ENCODE data around the gene SLCO2A1.

The SLCO2A1 gene

DNA sequence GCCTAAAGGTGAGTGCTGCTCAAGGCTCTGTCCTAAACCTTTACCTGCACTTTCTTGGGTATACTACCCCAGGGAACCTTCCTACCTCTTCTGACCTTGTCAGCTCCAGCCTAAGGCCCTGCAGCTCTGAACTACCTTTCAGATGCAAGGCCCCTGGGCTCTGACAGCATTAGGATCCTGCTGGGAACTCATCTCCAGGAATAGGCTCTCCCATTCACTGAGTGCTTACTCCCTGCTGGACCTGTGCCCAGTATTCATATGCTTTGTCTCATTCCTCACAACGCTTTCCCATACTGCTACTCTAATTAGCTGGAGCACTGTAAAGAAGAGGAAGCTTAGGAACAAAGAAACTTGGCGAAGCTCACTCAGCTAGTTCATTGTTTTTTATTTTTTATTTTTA, 80.3 kb downstream of the SLCO2A1 start:
- no peak for DNase-seq (ENCODE audit: low read depth in 2 of 2)

- DNase-seq (ENCODE audit: low read depth in 2 of 2), result no peak
Measured at GRCh38 chr3:133948996-133949395, 80.7 kb downstream of the SLCO2A1 start.

DNA sequence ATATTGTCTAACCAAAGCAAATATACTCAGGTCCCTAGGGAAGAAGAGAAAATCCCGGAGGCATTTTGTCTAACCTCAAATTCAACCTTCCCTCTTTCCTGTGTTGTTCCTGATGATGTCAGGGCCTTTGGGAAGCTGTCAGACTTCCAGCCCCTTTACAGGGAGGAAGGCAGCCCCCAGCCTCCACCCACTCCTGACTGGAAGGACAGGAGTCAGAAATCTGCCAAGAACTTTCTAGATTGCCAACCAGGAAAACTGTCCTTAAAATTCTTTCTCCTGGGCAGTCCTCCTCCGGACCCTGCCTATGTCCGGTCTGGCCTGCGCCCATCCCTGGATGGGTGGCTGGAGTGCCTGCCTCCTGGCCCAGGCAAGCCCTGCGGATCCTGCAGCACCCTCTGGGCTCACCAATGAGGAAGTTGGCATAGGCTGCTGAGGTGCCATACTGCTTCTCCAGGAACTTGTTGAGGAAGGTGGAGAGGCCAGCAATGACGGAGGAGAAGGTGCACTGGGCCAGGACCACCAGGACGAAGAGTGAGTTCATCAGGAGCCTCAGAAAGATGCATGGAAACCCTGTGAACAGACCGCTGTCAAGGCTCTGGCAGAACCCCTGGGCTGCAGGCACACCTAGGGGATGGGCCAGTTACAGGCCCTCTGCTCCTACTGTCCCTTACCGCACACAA, 81.5 kb downstream of the SLCO2A1 start:
- no peak for DNase-seq (ENCODE audit: low read depth in 2 of 2)

DNA sequence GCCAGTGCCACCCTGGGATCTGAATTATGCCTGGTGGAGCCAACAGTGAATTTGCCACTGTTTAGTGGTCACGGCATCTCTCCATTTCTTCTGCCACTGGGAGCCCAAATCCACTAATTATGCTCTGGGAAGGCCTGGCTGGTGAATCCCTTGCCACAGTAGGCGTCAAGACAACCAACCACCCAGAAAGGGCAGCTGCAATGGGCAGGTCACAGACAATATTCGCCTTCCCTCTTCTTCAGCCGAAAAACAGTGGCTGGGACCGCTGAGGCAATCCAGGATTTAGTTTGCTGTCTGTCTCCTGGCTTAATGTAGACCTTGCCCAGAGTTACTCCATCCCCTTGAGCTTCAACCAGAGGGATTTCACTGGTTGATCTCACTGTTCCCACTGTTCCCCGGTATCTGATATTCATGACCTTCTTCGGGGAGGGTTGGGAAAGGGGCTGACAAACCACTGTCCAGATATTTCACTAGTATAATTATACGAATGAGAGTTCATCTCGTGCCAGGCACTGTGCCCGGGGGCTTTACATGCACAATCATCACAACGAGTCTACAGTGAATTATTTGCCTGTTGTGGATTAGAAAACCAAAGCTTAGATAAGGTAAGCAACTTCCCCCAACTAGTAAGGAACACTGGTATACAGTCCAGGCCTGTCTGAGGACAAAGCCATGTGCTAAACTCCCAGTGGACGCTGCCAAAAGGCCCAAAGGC, 84.2 kb downstream of the SLCO2A1 start:
- no peak for DNase-seq (ENCODE audit: low read depth in 2 of 2)

DNA sequence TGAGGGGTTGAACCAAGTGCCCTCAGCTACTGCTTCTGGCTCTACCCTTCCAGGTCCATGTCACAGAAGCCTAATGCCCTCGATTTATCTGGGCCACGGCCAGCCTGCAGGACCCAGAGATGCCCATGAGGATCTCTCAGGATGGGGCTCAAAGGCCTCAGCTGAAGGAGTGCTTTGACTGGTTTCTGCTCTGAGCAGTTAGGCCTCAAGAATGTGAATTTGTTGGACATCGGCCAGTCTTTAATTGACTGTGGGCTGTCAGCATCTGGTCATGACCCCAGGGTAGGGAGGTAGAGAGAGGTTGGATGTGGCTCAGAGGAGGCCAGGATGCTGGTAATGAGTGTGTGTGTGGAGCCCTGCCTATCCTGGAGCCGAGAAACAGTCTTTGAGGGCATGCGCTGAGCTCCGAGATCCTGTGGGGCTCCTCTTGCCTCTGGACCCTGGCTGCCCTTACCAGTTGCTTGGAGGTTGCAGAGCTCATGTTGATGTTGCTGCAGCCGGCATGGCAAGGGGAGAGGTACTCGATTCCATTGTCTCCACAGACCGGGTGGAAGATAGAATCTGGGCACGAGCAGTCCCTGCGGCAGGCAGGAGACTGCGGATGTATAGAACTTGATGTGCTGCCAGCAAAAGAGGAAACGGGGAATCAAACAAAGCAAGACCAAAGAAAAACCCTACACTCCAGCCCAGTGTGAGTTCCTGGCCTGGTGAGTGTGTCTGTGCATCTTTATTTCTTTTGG, 84.9 kb downstream of the SLCO2A1 start:
- no peak for DNase-seq (ENCODE audit: low read depth in 2 of 2)

GRCh38 chr3:133944181-133944580, 85.5 kb downstream of the SLCO2A1 start:
- DNase-seq (ENCODE audit: low read depth in 2 of 2), result no peak

GRCh38 chr3:133943639-133944141, 86.0 kb downstream of the SLCO2A1 start:
- DNase-seq (ENCODE audit: low read depth in 2 of 2), result no peak

DNA sequence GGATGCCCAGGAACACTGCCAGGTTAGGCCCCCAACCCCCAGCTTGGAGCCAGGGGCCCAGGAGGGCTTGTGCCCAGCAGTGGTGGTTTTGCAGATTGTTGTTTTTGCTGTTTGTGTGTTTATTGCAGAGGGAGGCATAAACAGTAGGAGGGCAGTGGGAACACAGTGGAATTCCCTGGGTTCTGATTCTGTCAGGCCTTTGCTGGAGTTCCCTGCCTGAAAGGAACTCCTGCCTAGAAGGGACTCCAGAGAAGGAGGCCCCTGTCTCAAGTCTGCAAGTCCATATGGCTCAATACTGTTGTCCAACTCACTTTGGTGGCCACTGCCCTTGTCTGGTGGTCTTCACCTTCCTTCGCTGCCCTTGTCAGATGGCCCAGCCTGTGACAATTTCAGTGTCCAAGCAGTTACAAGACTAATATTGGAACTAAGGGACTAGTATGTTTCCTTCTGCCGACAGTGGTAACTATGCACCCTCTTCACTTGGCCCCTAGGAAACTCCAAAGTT, 86.6 kb downstream of the SLCO2A1 start:
- no peak for DNase-seq (ENCODE audit: low read depth in 2 of 2)

GRCh38 chr3:133941415-133941821, 88.3 kb downstream of the SLCO2A1 start:
- no peak for DNase-seq (ENCODE audit: low read depth in 2 of 2)

DNA sequence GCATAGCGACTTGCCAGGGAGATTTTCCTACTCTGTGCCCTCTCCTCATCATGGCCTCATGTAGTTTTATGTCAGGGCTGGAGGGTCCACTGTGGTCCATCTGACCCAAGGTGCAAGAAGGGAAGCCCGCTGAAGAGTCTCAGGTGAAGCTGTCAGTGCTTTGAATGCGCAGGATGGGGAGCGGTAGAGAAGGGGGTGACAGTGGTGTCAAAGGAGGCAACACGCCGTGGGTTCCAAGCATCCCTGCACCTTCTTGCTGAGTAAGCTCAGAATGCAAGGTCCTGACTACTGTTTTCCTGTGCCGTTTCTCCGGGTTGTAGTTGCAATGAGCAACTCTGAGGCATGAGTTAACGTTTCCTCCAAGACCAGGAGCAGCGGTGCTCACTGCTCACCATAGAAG, 89.2 kb downstream of the SLCO2A1 start:
- no peak for DNase-seq (ENCODE audit: low read depth in 2 of 2)

DNA sequence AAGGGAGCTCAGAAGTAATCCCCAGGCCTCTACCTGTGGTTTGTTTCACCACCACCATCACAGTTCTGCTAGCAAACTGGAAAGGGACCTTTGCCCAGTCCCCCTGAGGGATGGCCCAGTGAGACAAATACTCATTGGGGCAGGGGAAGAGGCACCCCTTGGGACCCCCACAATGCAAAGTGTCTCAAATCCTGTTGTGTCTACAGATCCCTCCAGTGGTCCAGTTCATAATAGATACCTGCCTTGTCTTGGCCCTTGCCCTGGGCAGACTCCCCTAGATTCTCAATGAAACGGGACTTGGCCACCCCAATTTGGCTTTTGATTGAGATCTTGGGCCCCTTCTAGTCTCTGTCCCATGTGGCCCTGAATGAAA, 90.3 kb downstream of the SLCO2A1 start:
- DNase-seq (ENCODE audit: low read depth in 2 of 2), result no peak

GRCh38 chr3:133938770-133939462, 90.8 kb downstream of the SLCO2A1 start:
- no peak for DNase-seq (ENCODE audit: low read depth in 2 of 2)

- no peak for DNase-seq (ENCODE audit: low read depth in 2 of 2)
Measured at GRCh38 chr3:133937756-133938601, 91.7 kb downstream of the SLCO2A1 start.

DNA sequence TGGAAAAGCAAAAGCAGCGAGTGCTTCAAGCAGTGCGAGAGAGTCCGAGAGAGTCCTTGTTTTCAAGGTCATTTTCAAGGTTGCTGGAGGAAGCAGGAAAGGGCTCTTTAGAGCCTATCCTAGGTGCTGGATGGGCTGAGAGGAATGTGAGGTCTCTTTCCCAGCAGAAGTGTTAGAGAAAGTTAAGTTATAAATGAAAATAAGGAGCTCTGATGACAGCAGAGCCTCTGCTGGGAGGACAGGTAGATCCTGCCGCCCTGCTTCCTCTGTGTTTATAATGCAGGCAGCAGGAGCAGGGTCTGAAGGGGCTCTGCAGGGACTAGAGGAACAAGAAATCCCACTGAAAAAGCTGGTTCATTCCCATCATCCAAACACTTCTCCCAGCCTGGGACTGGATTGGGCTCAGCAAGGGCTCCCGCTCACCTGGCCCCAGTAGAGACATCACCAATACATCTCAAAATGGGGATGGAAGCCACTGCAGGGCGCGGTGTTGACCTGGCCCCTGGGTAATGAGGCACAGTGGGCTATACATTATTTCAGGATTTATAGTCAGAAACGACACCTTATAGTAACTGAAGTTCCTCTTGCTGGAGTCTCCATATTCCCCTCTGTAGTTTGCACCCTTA, 92.6 kb downstream of the SLCO2A1 start:
- no peak for DNase-seq (ENCODE audit: low read depth in 2 of 2)

- no peak for DNase-seq (ENCODE audit: low read depth in 2 of 2)
Measured at GRCh38 chr3:133935843-133936769, 93.6 kb downstream of the SLCO2A1 start.

- DNase-seq (ENCODE audit: low read depth in 2 of 2), result no peak
Measured at GRCh38 chr3:133934996-133935842, 94.5 kb downstream of the SLCO2A1 start.

DNA sequence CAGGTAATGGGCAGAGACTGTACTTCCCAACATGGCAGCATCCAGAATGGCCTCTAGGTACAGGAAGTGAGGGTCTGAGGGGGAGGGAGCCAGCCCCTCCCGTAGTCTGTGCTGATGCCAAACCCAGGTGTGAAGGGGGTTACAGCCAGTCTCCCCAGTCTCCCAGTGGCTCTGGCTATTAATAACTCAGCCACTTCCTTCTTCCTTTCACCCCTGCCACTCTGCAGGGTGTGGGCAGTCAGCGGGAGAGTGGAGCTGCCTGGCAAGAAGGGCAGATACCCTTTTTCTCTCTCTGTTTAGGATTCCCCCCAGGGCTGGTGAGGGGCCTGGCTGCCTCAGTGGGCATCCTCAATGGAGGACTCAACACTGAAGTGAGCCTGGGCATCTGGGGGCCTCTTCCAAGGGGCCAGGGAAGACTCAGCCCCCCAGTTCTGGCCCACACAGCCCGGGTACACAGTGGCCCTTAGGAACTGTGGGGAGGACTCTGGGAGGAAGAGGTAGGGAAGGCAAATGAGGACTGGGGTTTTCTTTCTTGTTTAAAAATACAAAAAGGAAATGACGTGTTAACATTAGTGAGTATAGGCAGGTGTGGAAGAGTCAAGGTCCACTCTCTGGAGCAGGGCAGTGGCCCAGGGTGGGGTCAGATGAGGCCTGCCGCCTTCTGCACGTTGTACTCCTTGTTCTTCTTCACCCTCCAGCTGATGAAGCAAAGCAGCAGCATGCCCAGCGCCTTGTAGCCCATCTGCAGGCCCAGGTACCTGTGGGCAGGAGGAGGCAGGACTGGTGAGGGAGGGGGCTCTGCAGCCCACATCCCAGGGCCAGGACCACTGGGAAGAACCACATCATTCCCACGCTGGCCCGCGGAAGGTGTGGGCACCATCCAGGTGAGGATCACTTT, 95.4 kb downstream of the SLCO2A1 start:
- no peak for DNase-seq (ENCODE audit: low read depth in 2 of 2)

All from stimulated activated CD8-positive, alpha-beta memory T cell treated with anti-CD3 and anti-CD28 coated beads, Interleukin-7, amount 100 ng/mL, for 1 hour (primary cell).